Urothelium cell line (cell line): ENCODE data around the gene MYO3A.
A peak's percentile ranks its signal among the peaks of the same experiment; 100 is the strongest.

ENCODE experiments used
- DNase-seq: peaks from one replicate; pipeline ENCODE4 v3.0.0; 2011; ENCODE audit warnings: low spot score, mixed read lengths
- FAIRE-seq: peaks from 2 replicates; lab custom pipeline; 2011; peaks lifted over from hg19 to GRCh38; lab: Jason Lieb, UNC

Gene MYO3A

GRCh38 chr10:25933653-25934608, at the start of gene MYO3A:
MYO3A (plus strand) TSS chr10:25934229; CDS start chr10:25952111, 17,882 bp downstream.
- DNase-seq, result peak; percentile 40
- FAIRE-seq, result no peak

DNA sequence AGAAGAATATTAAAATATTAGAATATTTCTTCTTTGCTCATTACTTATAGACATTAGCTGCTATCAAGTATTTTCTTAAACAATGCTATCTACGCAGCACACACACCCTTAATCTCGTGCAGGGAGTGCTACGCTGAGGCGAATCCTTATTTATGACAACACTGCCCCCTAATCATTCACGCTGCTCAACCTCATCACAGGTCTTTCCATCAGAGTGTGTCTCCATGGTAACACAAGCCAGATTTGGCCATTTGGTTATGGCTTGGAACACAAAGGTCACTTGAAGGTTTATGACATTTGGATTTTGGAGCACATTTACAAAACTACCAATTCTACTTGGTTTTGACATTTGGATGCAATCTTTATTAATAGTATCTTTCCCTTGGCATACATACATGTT, 45.4 kb upstream of the MYO3A start:
- DNase-seq, result no peak
- FAIRE-seq, result no peak

DNA sequence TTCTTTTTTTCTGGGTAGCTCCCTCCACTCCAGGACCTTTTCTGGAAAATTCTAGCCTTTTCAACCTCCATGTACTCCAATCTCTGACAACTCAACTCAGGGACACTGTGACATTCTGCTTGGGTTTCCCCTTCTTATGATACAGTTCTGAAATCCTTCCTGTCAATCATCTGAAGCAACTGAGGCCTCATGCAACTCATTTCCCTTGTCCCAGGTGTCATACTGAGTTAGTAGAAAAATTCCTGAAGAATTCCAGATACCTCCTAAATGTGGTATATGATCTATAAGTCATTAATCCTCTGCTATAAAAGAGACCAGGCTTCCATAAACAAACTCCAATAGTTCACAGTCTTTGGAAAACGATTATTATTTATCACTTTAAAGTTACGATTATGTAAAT, 43.0 kb upstream of the MYO3A start:
- DNase-seq (no peak), FAIRE-seq (no peak)

GRCh38 chr10:25895856-25896255, 38.2 kb upstream of the MYO3A start:
- DNase-seq, result no peak
- FAIRE-seq, result no peak

GRCh38 chr10:25896421-25896820, 37.6 kb upstream of the MYO3A start:
- no peak for FAIRE-seq
- no peak for DNase-seq

- FAIRE-seq, result no peak
- DNase-seq, result no peak
Observed at GRCh38 chr10:25899304-25899703, 34.7 kb upstream of the MYO3A start.

DNA sequence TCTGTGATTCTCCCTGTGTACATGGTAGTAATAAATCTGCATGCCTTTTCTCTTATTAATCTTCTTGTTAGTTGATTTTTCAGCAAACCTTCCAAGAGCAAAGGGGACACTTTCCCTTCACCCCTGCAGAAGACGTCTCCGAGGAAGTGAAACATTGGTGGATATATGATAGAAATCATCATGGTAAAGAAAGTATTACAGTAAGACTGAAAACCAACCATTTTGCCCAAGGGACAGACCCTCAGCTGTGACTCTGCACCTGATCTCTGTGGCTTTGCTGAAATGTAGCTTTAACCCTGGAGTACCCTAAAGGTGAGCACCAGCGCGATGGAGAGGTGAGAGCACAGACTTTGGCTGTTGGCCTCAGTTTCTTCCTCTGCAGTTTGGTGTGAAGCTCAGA, 32.8 kb upstream of the MYO3A start:
- FAIRE-seq (no peak), DNase-seq (no peak)

- FAIRE-seq, result no peak
- no peak for DNase-seq
Observed at GRCh38 chr10:25902002-25902401, 32.0 kb upstream of the MYO3A start.

- DNase-seq (no peak), FAIRE-seq (no peak)
Observed at GRCh38 chr10:25907261-25907660, 26.8 kb upstream of the MYO3A start.

GRCh38 chr10:25912866-25913265, 21.2 kb upstream of the MYO3A start:
- DNase-seq (no peak), FAIRE-seq (no peak)

DNA sequence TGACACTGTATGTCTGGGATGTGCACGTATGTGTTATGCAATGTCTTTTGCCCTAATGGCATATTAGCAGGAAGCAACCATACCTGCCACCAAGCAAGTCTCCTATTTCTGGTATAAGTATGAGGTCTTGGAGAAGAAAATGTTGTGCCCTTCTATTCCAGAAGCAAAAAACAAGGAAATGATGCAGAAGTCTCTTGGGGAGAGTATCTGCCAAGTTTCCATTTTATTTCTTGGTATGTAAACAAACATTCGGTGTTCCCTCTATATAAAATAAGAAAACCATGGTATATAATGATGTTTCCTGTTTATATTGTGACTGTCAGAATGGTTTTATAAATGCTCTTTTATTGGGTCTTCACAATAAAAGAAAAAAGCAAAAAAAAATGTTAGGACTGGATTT, 19.3 kb upstream of the MYO3A start:
- FAIRE-seq, result no peak
- DNase-seq, result no peak

DNA sequence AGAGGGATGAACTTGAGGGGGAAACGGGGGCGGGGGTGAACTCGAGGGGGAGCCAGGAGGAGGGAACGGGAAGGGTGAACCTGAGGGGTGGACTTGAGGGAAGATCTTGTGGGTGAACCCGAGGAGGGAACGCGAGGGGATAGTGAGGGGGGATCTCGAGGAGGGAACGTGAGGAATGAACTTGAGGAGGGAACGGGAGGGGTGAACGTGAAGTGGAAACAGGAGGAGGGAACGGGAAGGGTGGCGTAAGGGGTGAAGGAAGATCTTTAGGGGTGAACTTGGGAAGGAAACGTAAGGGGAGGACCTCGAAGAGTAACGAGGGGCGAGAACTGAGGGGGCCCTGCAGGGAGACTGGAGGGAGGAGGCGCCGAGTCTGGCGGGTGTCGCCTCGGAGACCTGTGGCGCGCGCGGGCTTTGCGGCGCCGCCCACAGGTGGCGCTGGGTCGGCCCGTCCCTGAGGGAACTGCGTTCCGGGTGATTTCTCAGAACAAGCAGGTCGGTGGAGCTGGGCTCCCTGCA, 651 bp downstream of the MYO3A start:
- FAIRE-seq (peak; percentile 48), DNase-seq (peak; percentile 76)

DNA sequence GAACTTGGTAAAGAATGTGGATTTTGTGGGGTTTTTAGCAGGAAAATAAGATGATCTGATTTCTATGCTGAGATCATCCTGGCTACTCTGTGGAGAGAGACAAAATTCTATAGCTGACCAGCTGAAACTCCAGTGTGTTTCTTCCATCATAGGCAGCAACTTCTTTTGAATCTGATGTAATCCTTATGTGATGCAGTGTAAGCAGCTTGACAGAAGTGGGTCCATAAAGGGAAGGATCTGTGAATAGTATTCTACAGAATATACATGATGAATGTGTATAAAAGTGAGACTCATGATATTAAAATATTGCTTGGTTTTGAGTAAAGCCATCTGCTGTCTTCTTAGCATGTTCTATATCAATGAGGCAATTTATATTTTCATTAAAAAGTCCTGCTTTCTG, 4.4 kb downstream of the MYO3A start:
- FAIRE-seq, result no peak
- DNase-seq, result no peak

- FAIRE-seq (no peak), DNase-seq (no peak)
Observed at GRCh38 chr10:25944771-25945170, 10.7 kb downstream of the MYO3A start.

- DNase-seq (no peak), FAIRE-seq (no peak)
Observed at GRCh38 chr10:25952857-25953256, 18.8 kb downstream of the MYO3A start.

DNA sequence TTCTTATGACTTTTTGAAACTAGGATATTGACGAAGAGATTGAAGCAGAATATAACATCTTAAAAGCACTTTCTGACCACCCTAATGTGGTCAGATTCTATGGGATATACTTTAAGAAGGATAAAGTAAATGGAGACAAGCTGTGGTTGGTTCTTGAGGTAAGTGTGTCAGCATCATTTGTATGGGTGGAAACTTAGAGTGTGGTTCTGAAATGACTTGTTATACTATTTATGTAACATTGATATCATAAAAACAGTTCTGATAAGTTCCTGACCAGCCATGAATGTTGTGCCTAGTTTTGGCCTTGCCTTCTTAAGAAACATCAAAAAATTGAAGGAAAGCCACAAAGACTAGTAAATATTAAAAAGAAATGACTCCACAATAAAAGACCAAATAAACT, 20.8 kb downstream of the MYO3A start:
- FAIRE-seq, result no peak
- DNase-seq, result no peak

DNA sequence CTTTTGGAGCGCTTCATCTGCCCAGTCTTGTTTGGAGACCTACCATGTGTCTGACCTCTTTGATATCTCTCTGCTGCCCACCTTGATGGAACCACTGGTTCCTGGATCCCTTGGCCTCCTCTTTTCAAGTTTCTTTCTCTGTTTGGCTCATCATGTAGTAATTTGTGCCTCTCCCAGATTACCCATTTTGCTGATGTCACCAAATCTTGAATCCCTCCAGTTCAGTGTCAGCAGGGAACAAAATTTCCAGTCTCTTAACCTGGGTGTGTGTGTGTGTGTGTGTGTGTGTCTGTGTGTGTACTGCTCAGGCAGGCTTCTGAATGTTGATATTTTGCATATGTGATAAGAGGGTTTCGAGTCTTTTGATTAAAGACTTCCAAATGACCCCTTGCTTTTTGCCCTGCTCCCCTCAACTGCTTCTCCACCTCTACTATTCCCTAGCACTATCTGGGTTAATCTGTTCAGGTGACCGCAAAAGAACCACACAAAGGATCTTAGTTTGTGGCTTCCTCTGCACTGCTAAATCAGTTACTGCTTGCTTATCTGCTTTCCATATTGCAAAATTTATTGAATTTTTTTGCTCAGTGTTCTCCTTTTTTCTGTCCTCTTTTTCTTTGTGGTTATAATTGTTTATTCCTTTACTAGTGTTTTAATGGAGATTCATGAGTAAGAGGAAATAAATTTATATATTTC, 25.7 kb downstream of the MYO3A start:
- FAIRE-seq (no peak), DNase-seq (no peak)

DNA sequence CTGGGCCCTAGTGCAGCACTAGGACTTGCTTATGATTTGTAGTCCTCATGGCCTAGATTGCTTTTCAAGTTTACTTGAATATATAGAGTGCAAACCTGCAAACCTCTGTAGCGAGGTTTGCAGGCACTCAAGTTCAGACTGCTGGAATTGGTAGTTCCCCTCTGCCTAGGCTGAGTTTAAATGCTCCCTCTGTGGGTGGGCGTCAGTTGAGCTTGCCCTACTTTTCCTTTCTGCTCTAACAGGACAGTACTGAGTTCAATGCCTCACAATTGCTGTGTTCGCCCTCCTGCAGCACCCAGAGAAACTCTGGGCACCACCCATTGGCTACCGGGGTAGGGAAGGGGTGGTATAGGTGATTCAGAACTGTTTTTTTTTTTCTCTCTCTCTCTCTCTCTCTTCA, 31.6 kb downstream of the MYO3A start:
- no peak for DNase-seq
- no peak for FAIRE-seq

DNA sequence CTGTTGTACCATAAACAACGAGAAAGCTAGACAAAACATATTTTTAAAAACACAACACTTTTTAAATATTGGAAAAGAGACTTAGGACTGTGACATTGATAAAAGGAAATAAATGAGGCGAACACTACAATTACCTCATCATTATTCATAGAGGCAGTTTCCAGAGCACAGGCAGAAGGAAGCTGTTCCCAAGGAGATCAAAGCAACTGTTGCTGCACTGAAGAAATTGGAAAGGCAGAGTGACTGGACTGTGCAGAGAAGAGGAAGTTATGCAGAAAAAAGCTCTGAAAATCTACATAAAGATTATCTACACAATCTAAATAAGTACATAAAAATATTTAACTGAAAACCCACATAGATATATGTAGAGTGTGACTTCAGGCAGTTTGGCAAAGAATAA, 32.8 kb downstream of the MYO3A start:
- DNase-seq (no peak), FAIRE-seq (no peak)

DNA sequence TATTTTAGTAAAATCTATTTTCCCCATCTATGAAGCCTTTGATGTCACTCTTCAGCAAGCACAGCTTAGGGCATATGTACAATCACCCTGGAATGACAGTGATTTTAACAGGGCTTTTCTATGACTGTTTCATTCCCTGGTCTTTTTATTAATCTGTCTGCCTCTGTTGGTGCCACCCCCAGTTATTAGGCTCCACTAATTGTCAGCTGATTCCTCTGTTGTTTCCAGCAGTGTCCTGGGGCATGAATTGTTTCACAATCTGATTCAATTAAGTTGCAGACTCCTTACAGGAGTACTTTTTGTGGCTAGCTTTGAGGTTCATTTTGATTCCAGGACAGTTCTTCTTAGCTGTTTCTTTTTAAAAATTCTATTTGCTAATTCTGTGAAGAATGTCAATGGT, 38.6 kb downstream of the MYO3A start:
- FAIRE-seq (no peak), DNase-seq (no peak)

- no peak for FAIRE-seq
- no peak for DNase-seq
Observed at GRCh38 chr10:25974897-25975459, 40.9 kb downstream of the MYO3A start.

- FAIRE-seq, result no peak
- no peak for DNase-seq
Observed at GRCh38 chr10:25978771-25979170, 44.7 kb downstream of the MYO3A start.
